IMR-90 (cell line): ENCODE measurements around the gene SCAF4. TPM values are rescaled to one million over a fixed set of nuclear protein-coding genes. Genes with fewer than 3 reads are reported as not detected.

ENCODE experiments used
- ATAC-seq: fragments of 200-7000 bp; cut with Tn5 transposase; 2 replicates; pipeline ENCODE4 v1.9.1; 2020; ENCODE audit warnings: low read depth, mild to moderate bottlenecking, moderate library complexity
- BruUV-seq: library from RNA; stranded (reverse); fragments of 400-500 nt; replicated peaks from 2 replicates; lab custom pipeline; 2021; lab: Mats Ljungman, UMichigan
- CTCF ChIA-PET: fragments of 300-600 bp; formaldehyde crosslinking; extraction: SDS; loops from one replicate; lab custom pipeline; 2021; ENCODE audit warnings: antibody characterized with exemption; lab: Yijun Ruan, JAX
- POLR2A ChIA-PET: fragments of 300-600 bp; sonication (Branson Sonifier 250); formaldehyde crosslinking; loops from one replicate; lab custom pipeline; 2022; ENCODE audit warnings: antibody characterized with exemption; ENCODE audit not compliant: unreplicated experiment; lab: Charles Lee
- DNase-seq: peaks from one replicate; pipeline ENCODE4 v3.0.0; 2013
- H2AFZ ChIP-seq: replicated peaks from 2 replicates; pipeline ENCODE3; 2013; ENCODE audit warnings: low read length, mild to moderate bottlenecking; ENCODE audit not compliant: poor library complexity
- H2AK5ac ChIP-seq: 2 replicates; pipeline ENCODE4 v1.6.1; 2013; ENCODE audit warnings: low read depth, low read length, inconsistent platforms
- H2AK9ac ChIP-seq: replicated peaks from 2 replicates; pipeline ENCODE3; 2013; ENCODE audit warnings: mild to moderate bottlenecking, low read depth, low read length, moderate library complexity; ENCODE audit not compliant: poor library complexity
- H2BK120ac ChIP-seq: 2 replicates; pipeline ENCODE4 v1.6.1; 2013; ENCODE audit warnings: low read depth, low read length, inconsistent platforms
- H2BK15ac ChIP-seq: 3 replicates; pipeline ENCODE4 v1.6.1; 2013; ENCODE audit warnings: low read depth, low read length, inconsistent platforms
- H2BK20ac ChIP-seq: 2 replicates; pipeline ENCODE4 v1.6.1; 2013; ENCODE audit warnings: low read depth, mild to moderate bottlenecking, inconsistent platforms, low read length, moderate library complexity
- H2BK5ac ChIP-seq: 2 replicates; pipeline ENCODE4 v1.6.1; 2013; ENCODE audit warnings: mild to moderate bottlenecking, low read depth, low read length, inconsistent platforms; ENCODE audit not compliant: poor library complexity, severe bottlenecking
- H3K14ac ChIP-seq: replicated peaks from 2 replicates; pipeline ENCODE4 v1.6.1; 2013; ENCODE audit warnings: low read depth, low read length, inconsistent platforms
- H3K18ac ChIP-seq: 2 replicates; pipeline ENCODE4 v1.6.1; 2013; ENCODE audit warnings: low read depth, low read length, control low read depth
- H3K23ac ChIP-seq: 2 replicates; pipeline ENCODE4 v1.6.1; 2013; ENCODE audit warnings: low read depth, low read length, inconsistent platforms
- H3K27ac ChIP-seq: 2 replicates; pipeline ENCODE4 v1.5.1; 2013; ENCODE audit warnings: mild to moderate bottlenecking, control low read depth, low read length; ENCODE audit not compliant: insufficient read depth
- H3K27me3 ChIP-seq: 2 replicates; pipeline ENCODE4 v1.6.1; 2013; ENCODE audit warnings: low read length; ENCODE audit not compliant: control insufficient read depth, insufficient read depth
- H3K36me3 ChIP-seq: 2 replicates; pipeline ENCODE4 v1.6.1; 2013; ENCODE audit warnings: low read length, mixed read lengths; ENCODE audit not compliant: control insufficient read depth, insufficient read depth
- H3K4ac ChIP-seq: 2 replicates; pipeline ENCODE4 v1.6.1; 2013; ENCODE audit warnings: low read depth, low read length, inconsistent platforms
- H3K4me1 ChIP-seq: 2 replicates; pipeline ENCODE4 v1.6.1; 2013; ENCODE audit warnings: low read length, mixed read lengths; ENCODE audit not compliant: control insufficient read depth, insufficient read depth
- H3K4me2 ChIP-seq: 2 replicates; pipeline ENCODE4 v1.6.1; 2013; ENCODE audit warnings: low read depth, mild to moderate bottlenecking, control low read depth, low read length, moderate library complexity
- H3K4me3 ChIP-seq: 2 replicates; pipeline ENCODE4 v1.5.1; 2013; ENCODE audit warnings: low read depth, mild to moderate bottlenecking, control low read depth, low read length, moderate library complexity; ENCODE audit not compliant: insufficient read depth
- H3K56ac ChIP-seq: 2 replicates; pipeline ENCODE4 v1.6.1; 2013; ENCODE audit warnings: low read length, inconsistent platforms; ENCODE audit not compliant: insufficient read depth; ENCODE audit errors: extremely low read depth
- H3K79me1 ChIP-seq, 2 experiments: 2 replicates each; pipeline ENCODE4 v1.6.1; 2013; ENCODE audit warnings: low read length in 2 of 2, inconsistent platforms in 1 of 2, low read depth in 1 of 2
- H3K9ac ChIP-seq: 2 replicates; pipeline ENCODE4 v1.6.1; 2013; ENCODE audit warnings: low read depth, low read length, control low read depth
- H3K9me1 ChIP-seq: 2 replicates; pipeline ENCODE4 v1.6.1; 2013; ENCODE audit warnings: low read length, inconsistent platforms; ENCODE audit not compliant: insufficient read depth
- H3K9me3 ChIP-seq: 2 replicates; pipeline ENCODE4 v1.6.1; 2013; ENCODE audit warnings: low read length; ENCODE audit not compliant: control insufficient read depth, insufficient read depth
- H4K20me1 ChIP-seq: 2 replicates; pipeline ENCODE4 v1.6.1; 2013; ENCODE audit warnings: low read length, inconsistent platforms; ENCODE audit not compliant: insufficient read depth
- H4K5ac ChIP-seq: 2 replicates; pipeline ENCODE4 v1.6.1; 2013; ENCODE audit warnings: mild to moderate bottlenecking, low read depth, low read length, control low read depth
- H4K8ac ChIP-seq, 2 experiments: 2 replicates each; pipeline ENCODE4 v1.6.1; 2013; ENCODE audit warnings: low read depth in 2 of 2, low read length in 2 of 2, control low read depth in 1 of 2, inconsistent platforms in 1 of 2
- H4K91ac ChIP-seq: 2 replicates; pipeline ENCODE4 v1.6.1; 2013; ENCODE audit warnings: low read depth, low read length, inconsistent platforms; ENCODE audit not compliant: insufficient read depth
- BHLHE40 ChIP-seq: fragments of 150-350 bp; IDR thresholded peaks from 2 replicates; pipeline ENCODE4 v1.6.1; 2016; ENCODE audit warnings: mild to moderate bottlenecking, low read depth, low read length
- CEBPB ChIP-seq: IDR thresholded peaks from 2 replicates; pipeline ENCODE4 v1.6.1; 2012; ENCODE audit warnings: low read depth, low read length, improper control_type of control experiment
- CHD1 ChIP-seq: IDR thresholded peaks from 2 replicates; pipeline ENCODE4 v1.6.1; 2012; ENCODE audit warnings: low read depth, low read length, improper control_type of control experiment
- ELK1 ChIP-seq: fragments of 150-350 bp; IDR thresholded peaks from 2 replicates; pipeline ENCODE4 v1.6.1; 2016; ENCODE audit warnings: low read depth, mild to moderate bottlenecking, low read length, moderate library complexity, borderline replicate concordance
- FOS ChIP-seq: fragments of 150-350 bp; IDR thresholded peaks from 2 replicates; pipeline ENCODE4 v1.6.1; 2016; ENCODE audit warnings: low read depth, low read length
- RAD21 ChIP-seq: IDR thresholded peaks from 2 replicates; pipeline ENCODE4 v1.6.1; 2012; ENCODE audit warnings: low read length, improper control_type of control experiment
- USF2 ChIP-seq: fragments of 150-350 bp; IDR thresholded peaks from 2 replicates; pipeline ENCODE4 v1.6.1; 2017; ENCODE audit warnings: mild to moderate bottlenecking, antibody characterized with exemption, low read length, low read depth
- dilution Hi-C: fragments of 300-500 bp; cut with HindIII; formaldehyde crosslinking; loops from one replicate; pipeline ENCODE4 v1.14.3; 2018; ENCODE audit warnings: low sequenced_read_pairs; ENCODE audit not compliant: unreplicated experiment
- in situ Hi-C: fragments of 300-500 bp; cut with MboI; formaldehyde crosslinking; loops from 3 replicates; pipeline ENCODE4 v1.14.3; 2019; ENCODE audit warnings: low sequenced_read_pairs, inconsistent platforms, mixed read lengths
- intact Hi-C: fragments of 100-400 bp; cut with micrococcal nuclease; formaldehyde crosslinking; loops from 2 replicates; pipeline ENCODE4 v1.10.0; 2022
- polyA plus RNA-seq, 3 experiments: library from polyadenylated mRNA; depleted of rRNA; stranded (reverse); fragments of >200 nt; gene quantifications; 2 replicates each; pipeline ENCODE4 v1.2.3, GENCODE V29; 2012; ENCODE audit warnings: low replicate concordance in 1 of 3
- total RNA-seq: library from RNA; depleted of rRNA; stranded (reverse); fragments of >200 nt; gene quantifications from 2 replicates; pipeline ENCODE4 v1.2.3, GENCODE V29; 2012

The SCAF4 gene
- total and polyA plus RNA-seq, 2 of the 4 experiments (the other 2 are of a cell fraction), result 2.7 to 12.1 TPM

- TF ChIP-seq BHLHE40, result no peak
- TF ChIP-seq CEBPB, result no peak
Observed at GRCh38 chr21:31683029-31683428, 48.9 kb downstream of the SCAF4 start (continued).

- Histone ChIP-seq H3K36me3 (peaks cover 30% of the 10 kb centered on the region), H3K4me2 (no peak overlapping the region), H2BK5ac (no peak overlapping the region), H3K9me1 (no peaks in the 10 kb centered on the region; the same call in 1 of the 2 replicates), H3K56ac (no peak overlapping the region), H3K14ac (no peak overlapping the region), H4K8ac (no peak overlapping the region), H3K4me1 (0 out of 2 replicates have a peak, but pooled peaks cover under 1% of the 10 kb centered on the region), H3K9me3 (no peaks in the 10 kb centered on the region), H4K20me1 (no peaks in the 10 kb centered on the region; the same call in 1 of the 2 replicates), H3K9ac (no peak overlapping the region), H2BK20ac (no peak overlapping the region), H2BK120ac (no peak overlapping the region), H3K27me3 (no peaks in the 10 kb centered on the region), H3K79me1 (peaks cover 18 to 25% of the 10 kb centered on the region in 2 experiments), H3K4me3 (no peak overlapping the region), H4K5ac (no peak overlapping the region), H3K18ac (no peak overlapping the region), H3K4ac (no peak overlapping the region), H3K27ac (no peak overlapping the region), H3K23ac (no peak overlapping the region), H2AK9ac (no peak overlapping the region), H2BK15ac (no peak overlapping the region), H2AK5ac (no peak overlapping the region), H2AFZ (no peak overlapping the region), H4K91ac (no peak overlapping the region)
- BruUV-seq, result no TSS peak
- POLR2A ChIA-PET, result no interaction called here
- CTCF ChIA-PET, result no interaction called here
- in situ Hi-C loops, result no loop called here
- TF ChIP-seq FOS, result no peak
- TF ChIP-seq USF2, result no peak
- TF ChIP-seq CHD1, result no peak
- no peak for TF ChIP-seq RAD21
- no peak for TF ChIP-seq ELK1
- dilution Hi-C loops, result no loop called here
- DNase-seq (peak; percentile 52), ATAC-seq (peak; percentile 82)
- intact Hi-C loops, result no loop called here
Observed at GRCh38 chr21:31682620-31683019, 49.3 kb downstream of the SCAF4 start.
